ENCODE results near the gene AP1S1.
A peak's percentile ranks its signal among the peaks of the same experiment; 100 is the strongest.

Gene AP1S1

DNA sequence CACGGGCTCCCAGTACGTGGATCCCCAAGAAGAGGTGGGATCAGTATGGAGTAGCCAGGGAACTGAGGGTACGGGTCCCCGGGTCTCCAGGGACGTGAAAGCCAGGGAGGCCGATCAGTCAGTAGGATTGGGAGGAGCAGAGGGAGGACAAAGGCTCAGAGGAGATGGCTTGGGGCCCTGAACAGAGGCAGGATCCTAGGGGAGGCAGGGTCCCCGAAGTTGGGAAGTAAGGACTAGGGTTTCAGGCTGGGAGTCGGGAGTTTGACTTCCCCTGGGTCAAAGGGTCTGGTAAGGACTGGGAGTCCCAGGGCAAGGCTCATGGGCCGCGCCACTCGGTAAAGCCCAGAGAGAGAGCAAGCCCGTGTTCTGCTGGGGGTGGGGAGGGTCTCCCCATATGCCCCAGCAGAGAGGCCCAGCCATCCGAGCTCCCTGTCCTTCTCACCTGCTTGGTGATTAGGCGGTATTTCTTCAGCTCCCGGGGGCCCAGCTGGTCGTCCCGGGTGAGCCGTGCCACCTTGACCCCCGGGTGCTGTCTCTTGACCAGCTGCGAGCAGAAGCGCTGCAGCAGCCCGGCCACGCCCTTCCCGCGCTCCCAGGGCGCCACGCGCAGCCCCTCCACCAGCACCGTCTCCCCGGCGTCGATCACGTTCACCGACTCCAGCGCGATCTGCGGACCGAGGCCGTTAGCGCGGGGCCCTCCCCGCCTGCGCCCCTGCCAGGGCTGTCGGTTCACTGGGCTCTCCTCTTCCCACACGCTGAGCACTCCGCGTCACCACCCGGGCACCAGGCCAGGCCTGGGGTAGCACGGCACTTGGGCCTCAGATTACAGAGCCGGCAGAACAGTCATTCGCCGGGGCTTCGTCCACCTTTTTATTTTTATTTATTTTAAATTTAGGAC is 18.8 kb downstream of the AP1S1 start:
- Histone ChIP-seq H3K9me3 (no peaks in the 10 kb centered on the region), H3K27ac (no peak overlapping the region), H3K36me3 (no peaks in the 10 kb centered on the region), H3K4me3 (peak overlapping the region in 1 of 2 donors; percentile 29), H3K4me1 (peaks cover 4 to 46% (median 33%) of the 10 kb centered on the region in 4 donors), H3K27me3 (peaks cover 11 to 99% of the 10 kb centered on the region in 2 donors)
- intact Hi-C loops (cut with DNase I; ENCODE audit: low total_unique reads), result no loop called here
- TF ChIP-seq, protein P1, sequence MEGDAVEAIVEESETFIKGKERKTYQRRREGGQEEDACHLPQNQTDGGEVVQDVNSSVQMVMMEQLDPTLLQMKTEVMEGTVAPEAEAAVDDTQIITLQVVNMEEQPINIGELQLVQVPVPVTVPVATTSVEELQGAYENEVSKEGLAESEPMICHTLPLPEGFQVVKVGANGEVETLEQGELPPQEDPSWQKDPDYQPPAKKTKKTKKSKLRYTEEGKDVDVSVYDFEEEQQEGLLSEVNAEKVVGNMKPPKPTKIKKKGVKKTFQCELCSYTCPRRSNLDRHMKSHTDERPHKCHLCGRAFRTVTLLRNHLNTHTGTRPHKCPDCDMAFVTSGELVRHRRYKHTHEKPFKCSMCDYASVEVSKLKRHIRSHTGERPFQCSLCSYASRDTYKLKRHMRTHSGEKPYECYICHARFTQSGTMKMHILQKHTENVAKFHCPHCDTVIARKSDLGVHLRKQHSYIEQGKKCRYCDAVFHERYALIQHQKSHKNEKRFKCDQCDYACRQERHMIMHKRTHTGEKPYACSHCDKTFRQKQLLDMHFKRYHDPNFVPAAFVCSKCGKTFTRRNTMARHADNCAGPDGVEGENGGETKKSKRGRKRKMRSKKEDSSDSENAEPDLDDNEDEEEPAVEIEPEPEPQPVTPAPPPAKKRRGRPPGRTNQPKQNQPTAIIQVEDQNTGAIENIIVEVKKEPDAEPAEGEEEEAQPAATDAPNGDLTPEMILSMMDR (IDR thresholded peaks at IDR 0.05), result no peak
- DNase-seq, result peak in 1 of 2 donors; percentile 75

- intact Hi-C loops (cut with DNase I; ENCODE audit: low total_unique reads), result no loop called here
- peak overlapping the region in 1 of 2 donors; percentile 29 for H3K4me3 ChIP-seq
- H3K9me3 ChIP-seq, result no peaks in the 10 kb centered on the region
- H3K36me3 ChIP-seq, result no peaks in the 10 kb centered on the region
- no peak overlapping the region for H3K27ac ChIP-seq
- TF ChIP-seq, protein P1 (IDR thresholded peaks at IDR 0.05), result no peak
- H3K4me1 ChIP-seq, result peaks cover 4 to 46% (median 33%) of the 10 kb centered on the region in 4 donors
- H3K27me3 ChIP-seq, result peaks cover 11 to 97% of the 10 kb centered on the region in 2 donors
- no peak for DNase-seq
Observed at GRCh38 chr7:101173752-101174244, 19.5 kb downstream of the AP1S1 start.

- Histone ChIP-seq H3K9me3 (no peaks in the 10 kb centered on the region), H3K27ac (no peak overlapping the region), H3K4me1 (peaks cover 4 to 52% (median 38%) of the 10 kb centered on the region in 4 donors), H3K36me3 (no peaks in the 10 kb centered on the region), H3K4me3 (no peak overlapping the region), H3K27me3 (peaks cover 11 to 97% of the 10 kb centered on the region in 2 donors)
- TF ChIP-seq, protein P1 (IDR thresholded peaks at IDR 0.05), result no peak
- DNase-seq, result no peak
- intact Hi-C loops (cut with DNase I; ENCODE audit: low total_unique reads), result no loop called here
Observed at GRCh38 chr7:101174322-101174854, 20.1 kb downstream of the AP1S1 start.

- Histone ChIP-seq H3K27me3 (peaks cover 11 to 97% of the 10 kb centered on the region in 2 donors), H3K9me3 (no peaks in the 10 kb centered on the region), H3K36me3 (no peaks in the 10 kb centered on the region), H3K27ac (no peak overlapping the region), H3K4me3 (no peak overlapping the region), H3K4me1 (peaks cover 4 to 51% (median 41%) of the 10 kb centered on the region in 4 donors)
- intact Hi-C loops (cut with DNase I; ENCODE audit: low total_unique reads), result no loop called here
- TF ChIP-seq, protein P1 (IDR thresholded peaks at IDR 0.05), result no peak
- DNase-seq, result no peak
Observed at GRCh38 chr7:101175664-101176063, 21.4 kb downstream of the AP1S1 start.

- TF ChIP-seq, protein P1 (IDR thresholded peaks at IDR 0.05), result no peak
- Histone ChIP-seq H3K9me3 (no peaks in the 10 kb centered on the region), H3K27ac (no peak overlapping the region), H3K4me1 (peaks cover 4 to 37% (median 29%) of the 10 kb centered on the region in 4 donors), H3K27me3 (peaks cover 7 to 97% of the 10 kb centered on the region in 2 donors), H3K36me3 (no peaks in the 10 kb centered on the region), H3K4me3 (no peak overlapping the region)
- intact Hi-C loops (cut with DNase I; ENCODE audit: low total_unique reads), result no loop called here
- DNase-seq, result no peak
Observed at GRCh38 chr7:101177644-101178043, 23.4 kb downstream of the AP1S1 start.

All from tibial artery (tissue), 4 donors.